Activated CD8-positive, alpha-beta T cell treated with anti-CD3 and anti-CD28 coated beads for 36 hours (primary cell): ENCODE measurements around the gene MEMO1. TPM values are rescaled to one million over a fixed set of nuclear protein-coding genes. Genes with fewer than 3 reads are reported as not detected.
"Not testable (repeated sequence)": the region's sequence is repeated elsewhere in the genome, so short reads cannot be mapped to it uniquely, and the experiment has no call there.

ENCODE experiments used
- ATAC-seq: fragments of 200-7000 bp; cut with Tn5 transposase; one replicate; pipeline ENCODE4 v1.10.0; 2021; ENCODE audit warnings: mild to moderate bottlenecking, moderate library complexity
- CTCF ChIA-PET: fragments of 350-600 bp; sonication (Branson Sonifier 250); formaldehyde crosslinking; loops from one replicate; lab custom pipeline; 2021; ENCODE audit warnings: antibody characterized with exemption; lab: Charles Lee
- POLR2A ChIA-PET: fragments of 350-600 bp; sonication (Branson Sonifier 250); formaldehyde crosslinking; loops from one replicate; lab custom pipeline; 2021; ENCODE audit warnings: antibody characterized with exemption; lab: Charles Lee
- DNase-seq: peaks from one replicate; pipeline ENCODE4 v3.0.0-alpha.2; 2020
- H3K27ac Mint-ChIP-seq: one replicate; pipeline ENCODE4 v1.8.0; 2021; ENCODE audit warnings: mild to moderate bottlenecking, mixed read lengths
- H3K27me3 Mint-ChIP-seq: one replicate; pipeline ENCODE4 v1.8.0; 2021; ENCODE audit warnings: mixed read lengths
- H3K36me3 Mint-ChIP-seq: one replicate; pipeline ENCODE4 v1.8.0; 2021; ENCODE audit warnings: low read depth, mixed read lengths
- H3K4me1 Mint-ChIP-seq: one replicate; pipeline ENCODE4 v1.8.0; 2021; ENCODE audit warnings: low read depth, mixed read lengths
- H3K4me3 Mint-ChIP-seq: one replicate; pipeline ENCODE4 v1.8.0; 2021; ENCODE audit warnings: mild to moderate bottlenecking, moderate library complexity, mixed read lengths
- H3K9me3 Mint-ChIP-seq: one replicate; pipeline ENCODE4 v1.8.0; 2021; ENCODE audit warnings: mixed read lengths
- intact Hi-C: fragments of 100-400 bp; cut with micrococcal nuclease; formaldehyde crosslinking; loops from one replicate; pipeline ENCODE4 v1.10.0; 2022
- total RNA-seq, 2 experiments: library from RNA; stranded (reverse); gene quantifications; one replicate each; pipeline ENCODE4 v1.2.3, GENCODE V29; 2021
- TF ChIP-seq, protein P1 (sequence below): fragments of 200-600 bp; IDR thresholded peaks from one replicate; pipeline ENCODE4 v1.8.0; 2022; ENCODE audit warnings: antibody characterized with exemption, mild to moderate bottlenecking

Gene MEMO1
- total RNA-seq, 2 experiments from 2014 or later, result 46.5 to 46.9 TPM

DNA sequence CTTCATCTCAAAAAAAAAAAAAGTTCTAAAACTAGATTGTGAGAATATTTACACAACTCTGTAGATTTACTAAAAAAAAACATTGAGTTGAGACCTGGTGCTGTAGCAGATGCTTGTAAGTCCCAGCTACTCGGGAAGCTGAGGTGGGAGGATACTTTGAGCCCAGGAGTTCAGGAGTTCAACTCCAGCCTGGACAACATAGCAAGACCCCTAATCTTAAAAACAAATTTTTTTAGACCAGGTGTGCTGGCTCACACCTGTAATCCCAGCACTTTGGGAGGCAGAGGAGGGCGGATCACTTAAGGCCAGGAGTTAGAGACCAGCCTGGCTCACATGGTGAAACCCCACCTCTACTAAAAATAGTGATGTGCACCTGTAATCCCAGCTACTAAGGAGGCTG is 108.9 kb downstream of the MEMO1 start:
- Mint-ChIP-seq H3K36me3 (peaks cover 62% of the 10 kb centered on the region), H3K4me1 (peaks cover 9% of the 10 kb centered on the region), H3K27me3 (no peaks in the 10 kb centered on the region), H3K4me3 (no peak overlapping the region), H3K9me3 (peaks cover 15% of the 10 kb centered on the region), H3K27ac (no peak overlapping the region)
- POLR2A ChIA-PET, result no interaction called here
- intact Hi-C loops, result no loop called here
- ATAC-seq (no peak), DNase-seq (no peak)
- CTCF ChIA-PET, result no interaction called here
- TF ChIP-seq, protein P1, sequence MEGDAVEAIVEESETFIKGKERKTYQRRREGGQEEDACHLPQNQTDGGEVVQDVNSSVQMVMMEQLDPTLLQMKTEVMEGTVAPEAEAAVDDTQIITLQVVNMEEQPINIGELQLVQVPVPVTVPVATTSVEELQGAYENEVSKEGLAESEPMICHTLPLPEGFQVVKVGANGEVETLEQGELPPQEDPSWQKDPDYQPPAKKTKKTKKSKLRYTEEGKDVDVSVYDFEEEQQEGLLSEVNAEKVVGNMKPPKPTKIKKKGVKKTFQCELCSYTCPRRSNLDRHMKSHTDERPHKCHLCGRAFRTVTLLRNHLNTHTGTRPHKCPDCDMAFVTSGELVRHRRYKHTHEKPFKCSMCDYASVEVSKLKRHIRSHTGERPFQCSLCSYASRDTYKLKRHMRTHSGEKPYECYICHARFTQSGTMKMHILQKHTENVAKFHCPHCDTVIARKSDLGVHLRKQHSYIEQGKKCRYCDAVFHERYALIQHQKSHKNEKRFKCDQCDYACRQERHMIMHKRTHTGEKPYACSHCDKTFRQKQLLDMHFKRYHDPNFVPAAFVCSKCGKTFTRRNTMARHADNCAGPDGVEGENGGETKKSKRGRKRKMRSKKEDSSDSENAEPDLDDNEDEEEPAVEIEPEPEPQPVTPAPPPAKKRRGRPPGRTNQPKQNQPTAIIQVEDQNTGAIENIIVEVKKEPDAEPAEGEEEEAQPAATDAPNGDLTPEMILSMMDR, result no peak

DNA sequence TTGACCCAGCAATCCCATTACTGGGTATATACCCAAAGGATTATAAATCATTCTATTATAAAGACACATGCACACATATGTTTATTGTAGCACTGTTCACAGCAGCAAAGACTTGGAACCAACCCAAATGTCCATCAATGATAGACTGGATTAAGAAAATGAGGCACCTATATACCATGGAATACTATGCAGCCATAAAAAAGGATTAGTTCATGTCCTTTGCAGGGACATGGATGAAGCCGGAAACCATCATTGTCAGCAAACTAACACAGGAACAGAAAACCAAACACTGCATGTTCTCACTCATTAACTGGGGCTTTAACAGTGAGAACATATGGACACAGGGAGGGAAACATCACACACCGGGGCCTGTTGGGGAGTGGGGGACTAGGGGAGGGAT is 110.7 kb downstream of the MEMO1 start:
- H3K4me1 Mint-ChIP-seq, result peaks cover 11% of the 10 kb centered on the region
- H3K27ac Mint-ChIP-seq, POLR2A ChIA-PET, H3K4me3 Mint-ChIP-seq, ATAC-seq, CTCF ChIA-PET, DNase-seq, H3K27me3 Mint-ChIP-seq, intact Hi-C loops: not testable (repeated sequence)
- peaks cover 64% of the 10 kb centered on the region for H3K36me3 Mint-ChIP-seq
- peaks cover 15% of the 10 kb centered on the region for H3K9me3 Mint-ChIP-seq

DNA sequence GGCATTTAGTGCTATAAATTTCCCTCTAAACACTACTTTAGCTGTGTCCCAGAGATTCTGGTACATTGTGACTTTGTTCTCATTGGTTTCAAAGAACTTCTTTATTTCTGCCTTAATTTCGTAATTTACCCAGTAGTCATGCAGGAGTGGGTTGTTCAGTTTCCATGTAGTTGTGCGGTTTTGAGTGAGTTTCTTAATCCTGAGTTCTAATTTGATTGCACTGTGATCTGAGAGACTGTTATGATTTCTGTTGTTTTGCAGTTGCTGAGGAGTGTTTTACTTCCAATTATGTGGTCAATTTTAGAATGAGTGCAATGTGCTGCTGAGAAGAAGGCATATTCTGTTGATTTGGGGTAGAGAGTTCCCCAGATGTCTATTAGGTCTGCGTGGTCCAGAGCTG is 112.5 kb downstream of the MEMO1 start:
- POLR2A ChIA-PET, CTCF ChIA-PET, intact Hi-C loops, H3K27ac Mint-ChIP-seq, H3K27me3 Mint-ChIP-seq, H3K4me1 Mint-ChIP-seq, ATAC-seq, DNase-seq, H3K4me3 Mint-ChIP-seq: not testable (repeated sequence)
- Mint-ChIP-seq H3K9me3 (peaks cover 15% of the 10 kb centered on the region), H3K36me3 (peaks cover 63% of the 10 kb centered on the region)

DNA sequence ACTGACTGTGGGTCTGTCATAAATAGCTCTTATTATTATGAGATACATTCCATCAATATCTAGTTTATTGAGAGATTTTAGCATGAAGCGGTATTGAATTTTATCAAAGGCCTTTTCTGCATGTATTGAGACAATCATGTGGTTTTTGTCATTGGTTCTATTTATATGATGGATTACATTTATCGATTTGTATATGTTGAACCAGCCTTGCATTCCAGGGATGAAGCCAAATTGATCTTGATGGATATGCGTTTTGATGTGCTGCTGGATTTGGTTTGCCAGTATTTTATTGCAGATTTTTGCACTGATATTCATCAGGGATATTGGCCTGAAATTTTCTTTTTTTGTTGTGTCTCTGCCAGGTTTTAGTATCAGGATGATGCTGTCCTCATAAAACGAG is 113.5 kb downstream of the MEMO1 start:
- peaks cover 15% of the 10 kb centered on the region for H3K9me3 Mint-ChIP-seq
- H3K27me3 Mint-ChIP-seq, H3K4me1 Mint-ChIP-seq, H3K27ac Mint-ChIP-seq, intact Hi-C loops, POLR2A ChIA-PET, H3K4me3 Mint-ChIP-seq, ATAC-seq, DNase-seq: not testable (repeated sequence)
- CTCF ChIA-PET, result interaction anchor here (1.3 kb wide), 1 partner anchor 10 kb away, joined by 3 read pairs; no protein-coding TSS in a partner anchor
- peaks cover 59% of the 10 kb centered on the region for H3K36me3 Mint-ChIP-seq

DNA sequence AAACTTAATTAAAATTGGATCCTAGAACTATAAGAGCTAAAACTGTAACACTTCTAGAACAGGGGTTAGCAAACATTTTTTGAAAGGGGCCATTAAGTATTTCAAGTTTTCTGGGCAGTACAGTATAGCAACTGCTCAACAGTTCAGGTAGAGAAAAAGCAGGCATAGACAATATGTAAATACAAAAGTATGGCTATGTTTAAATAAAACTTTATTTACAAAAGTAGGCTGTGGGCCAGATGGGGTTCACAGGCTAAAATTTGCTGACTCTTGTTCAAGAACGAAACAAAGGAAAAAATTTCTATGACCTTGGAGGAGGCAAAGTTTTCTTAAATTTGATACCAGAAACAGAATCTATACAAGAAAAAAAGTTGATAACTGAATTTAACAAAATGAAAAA is 114.5 kb downstream of the MEMO1 start:
- no peak for DNase-seq
- Mint-ChIP-seq H3K36me3 (peaks cover 54% of the 10 kb centered on the region), H3K4me3 (no peak overlapping the region), H3K9me3 (peaks cover 15% of the 10 kb centered on the region), H3K27me3 (no peaks in the 10 kb centered on the region), H3K27ac (no peak overlapping the region), H3K4me1 (peaks cover 2% of the 10 kb centered on the region)
- TF ChIP-seq, protein P1, result no peak
- intact Hi-C loops, result no loop called here
- ChIA-PET CTCF (interaction anchor here (1.3 kb wide), 1 partner anchor 9 kb away, joined by 3 read pairs; no protein-coding TSS in a partner anchor), POLR2A (no interaction called here)
- ATAC-seq, result no peak

DNA sequence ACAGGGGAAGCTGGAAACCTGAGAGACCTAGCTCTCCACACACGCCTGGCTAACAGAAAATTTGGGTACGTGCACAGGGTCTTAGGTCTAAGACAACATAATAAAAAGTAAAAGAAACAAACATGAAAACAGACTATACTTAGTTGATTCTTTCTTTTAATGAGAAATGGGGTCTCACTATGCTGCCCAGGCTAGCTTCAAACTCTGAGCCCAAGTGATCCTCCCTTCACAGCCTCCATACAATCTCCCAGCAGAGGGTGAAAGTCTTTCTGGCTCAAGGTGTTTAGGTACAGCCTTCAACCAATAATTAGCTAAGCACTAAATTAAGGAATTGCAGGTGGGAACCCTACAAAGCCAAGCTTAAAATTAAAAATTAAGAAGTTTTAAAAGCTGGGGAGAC is 116.2 kb downstream of the MEMO1 start:
- Mint-ChIP-seq H3K27ac (no peak overlapping the region), H3K27me3 (no peaks in the 10 kb centered on the region), H3K9me3 (peaks cover 12% of the 10 kb centered on the region), H3K36me3 (peaks cover 43% of the 10 kb centered on the region), H3K4me3 (no peak overlapping the region), H3K4me1 (peaks cover 2% of the 10 kb centered on the region)
- POLR2A ChIA-PET, result no interaction called here
- DNase-seq (no peak), ATAC-seq (no peak)
- TF ChIP-seq, protein P1, result no peak
- CTCF ChIA-PET, result no interaction called here
- intact Hi-C loops, result no loop called here
